Keratinocyte (primary cell): ENCODE data around the gene PADI4. TPM values are rescaled to one million over a fixed set of nuclear protein-coding genes. Genes with fewer than 3 reads are reported as not detected.

Source experiments
- DNase-seq: peaks from one replicate; pipeline ENCODE4 v3.0.0-alpha.2; 2011; ENCODE audit warnings: low read depth, missing footprints, low spot score
- FAIRE-seq: peaks from 2 replicates; lab custom pipeline; 2011; peaks lifted over from hg19 to GRCh38; lab: Jason Lieb, UNC
- H2AFZ ChIP-seq: 2 replicates; pipeline ENCODE4 v1.6.0; 2012; ENCODE audit warnings: low read length, control low read depth, inconsistent platforms; ENCODE audit not compliant: control insufficient read depth
- H3K27ac ChIP-seq: 2 replicates; pipeline ENCODE4 v1.5.1; 2011; ENCODE audit warnings: low read length; ENCODE audit not compliant: control insufficient read depth, insufficient read depth
- H3K27me3 ChIP-seq: 3 replicates; pipeline ENCODE4 v1.6.0; 2011; ENCODE audit warnings: low read length; ENCODE audit not compliant: control insufficient read depth, insufficient read depth; ENCODE audit errors: extremely low read depth
- H3K36me3 ChIP-seq, 2 experiments: 2 replicates in 1 of 2; 3 replicates in 1 of 2; pipeline ENCODE4 v1.5.1; 2011; ENCODE audit warnings: low read length in 2 of 2, mild to moderate bottlenecking in 1 of 2; ENCODE audit not compliant: control insufficient read depth in 2 of 2, insufficient read depth in 2 of 2; ENCODE audit errors: extremely low read depth in 1 of 2
- H3K4me1 ChIP-seq: 3 replicates; pipeline ENCODE4 v1.5.1; 2011; ENCODE audit warnings: low read length; ENCODE audit not compliant: control insufficient read depth, insufficient read depth; ENCODE audit errors: extremely low read depth
- H3K4me2 ChIP-seq: 3 replicates; pipeline ENCODE4 v1.6.0; 2011; ENCODE audit warnings: low read depth, low read length; ENCODE audit not compliant: control insufficient read depth, insufficient read depth; ENCODE audit errors: extremely low read depth
- H3K4me3 ChIP-seq, 3 experiments: fragments of 200-600 bp in 1 of 3; sonication (generic) in 1 of 3; 2 replicates in 2 of 3; 3 replicates in 1 of 3; pipeline ENCODE4 v1.5.1; 2011 to 2016; ENCODE audit warnings: low read length in 3 of 3, mild to moderate bottlenecking in 3 of 3, control low read depth in 2 of 3, inconsistent platforms in 1 of 3, low read depth in 1 of 3, mixed read lengths in 1 of 3, mixed run types in 1 of 3, moderate library complexity in 1 of 3; ENCODE audit not compliant: control insufficient read depth in 2 of 3, insufficient read depth in 2 of 3; ENCODE audit errors: extremely low read depth in 1 of 3
- H3K79me2 ChIP-seq: 2 replicates; pipeline ENCODE4 v1.6.0; 2012; ENCODE audit warnings: low read length; ENCODE audit not compliant: control insufficient read depth, insufficient read depth
- H3K9ac ChIP-seq: 3 replicates; pipeline ENCODE4 v1.6.0; 2011; ENCODE audit warnings: low read length; ENCODE audit not compliant: control insufficient read depth, insufficient read depth; ENCODE audit errors: extremely low read depth
- H3K9me1 ChIP-seq: 3 replicates; pipeline ENCODE4 v1.6.0; 2011; ENCODE audit warnings: low read length; ENCODE audit not compliant: control insufficient read depth, insufficient read depth; ENCODE audit errors: extremely low read depth
- H3K9me3 ChIP-seq: 2 replicates; pipeline ENCODE4 v1.5.1; 2012; ENCODE audit warnings: low read depth, low read length; ENCODE audit not compliant: control insufficient read depth
- H4K20me1 ChIP-seq: 3 replicates; pipeline ENCODE4 v1.6.0; 2011; ENCODE audit warnings: low read length; ENCODE audit not compliant: control insufficient read depth, insufficient read depth; ENCODE audit errors: extremely low read depth
- EZH2 ChIP-seq: IDR thresholded peaks from one replicate; pipeline ENCODE4 v1.6.1; 2012; ENCODE audit warnings: inconsistent platforms, mild to moderate bottlenecking, low read length, moderate library complexity
- dilution Hi-C: fragments of 300-500 bp; cut with MboI; formaldehyde crosslinking; loops from one replicate; pipeline ENCODE4 v1.7.0; 2020; ENCODE audit warnings: low sequenced_read_pairs; ENCODE audit not compliant: extremely low pct_ligation_motif_present
- polyA plus RNA-seq, 5 experiments: library from polyadenylated mRNA; depleted of rRNA in 3 of 5; stranded (reverse) in 3 of 5; stranded (forward) in 1 of 5; unstranded in 1 of 5; fragments of >200 nt; gene quantifications; 1 replicate in 1 of 5; 2 replicates in 3 of 5; 3 replicates in 1 of 5; pipeline versions ENCODE4 v1.2.1 to v1.2.3, GENCODE V29; 2011 to 2012; ENCODE audit warnings: missing spikeins in 2 of 5, low read depth in 1 of 5, low replicate concordance in 1 of 5
- TF ChIP-seq, protein P1 (sequence below), 3 experiments: IDR thresholded peaks in 1 of 3; conservative IDR thresholded peaks in 1 of 3; optimal IDR thresholded peaks in 1 of 3; 2 replicates in 2 of 3; 3 replicates in 1 of 3; pipeline versions ENCODE3 to v1.5.1; 2011; ENCODE audit warnings: low read length in 3 of 3, mild to moderate bottlenecking in 3 of 3, moderate library complexity in 2 of 3, control low read depth in 1 of 3, inconsistent platforms in 1 of 3; ENCODE audit not compliant: insufficient read depth in 2 of 3; ENCODE audit errors: extremely low read depth in 1 of 3

Gene PADI4
- polyA plus RNA-seq, 1 donor (not counting 4 experiments of a cell fraction or from before 2014, with no cell fraction given): 0.03 TPM

- dilution Hi-C loops: loop anchor here (10.0 kb wide), 1 partner anchor 71 kb away; no protein-coding TSS in a partner anchor
- TF ChIP-seq, protein P1, sequence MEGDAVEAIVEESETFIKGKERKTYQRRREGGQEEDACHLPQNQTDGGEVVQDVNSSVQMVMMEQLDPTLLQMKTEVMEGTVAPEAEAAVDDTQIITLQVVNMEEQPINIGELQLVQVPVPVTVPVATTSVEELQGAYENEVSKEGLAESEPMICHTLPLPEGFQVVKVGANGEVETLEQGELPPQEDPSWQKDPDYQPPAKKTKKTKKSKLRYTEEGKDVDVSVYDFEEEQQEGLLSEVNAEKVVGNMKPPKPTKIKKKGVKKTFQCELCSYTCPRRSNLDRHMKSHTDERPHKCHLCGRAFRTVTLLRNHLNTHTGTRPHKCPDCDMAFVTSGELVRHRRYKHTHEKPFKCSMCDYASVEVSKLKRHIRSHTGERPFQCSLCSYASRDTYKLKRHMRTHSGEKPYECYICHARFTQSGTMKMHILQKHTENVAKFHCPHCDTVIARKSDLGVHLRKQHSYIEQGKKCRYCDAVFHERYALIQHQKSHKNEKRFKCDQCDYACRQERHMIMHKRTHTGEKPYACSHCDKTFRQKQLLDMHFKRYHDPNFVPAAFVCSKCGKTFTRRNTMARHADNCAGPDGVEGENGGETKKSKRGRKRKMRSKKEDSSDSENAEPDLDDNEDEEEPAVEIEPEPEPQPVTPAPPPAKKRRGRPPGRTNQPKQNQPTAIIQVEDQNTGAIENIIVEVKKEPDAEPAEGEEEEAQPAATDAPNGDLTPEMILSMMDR (optimal IDR thresholded peaks at IDR 0.05 in 1 of 3, IDR thresholded peaks at IDR 0.05 in 1 of 3, conservative IDR thresholded peaks at IDR 0.05 in 1 of 3; ENCODE audit: extremely low read depth in 1 of 3, insufficient read depth in 2 of 3, low read length in 3 of 3): no peak
- no peak for TF ChIP-seq EZH2
- Histone ChIP-seq H3K27ac (no peak overlapping the region), H2AFZ (no peak overlapping the region), H4K20me1 (no peaks in the 10 kb centered on the region), H3K79me2 (no peaks in the 10 kb centered on the region), H3K27me3 (no peaks in the 10 kb centered on the region), H3K36me3 (no peaks in the 10 kb centered on the region), H3K4me2 (no peak overlapping the region), H3K4me3 (no peak overlapping the region), H3K9me3 (no peaks in the 10 kb centered on the region), H3K9ac (no peak overlapping the region), H3K4me1 (peaks cover 3% of the 10 kb centered on the region), H3K9me1 (no peaks in the 10 kb centered on the region)
- FAIRE-seq: no peak
- DNase-seq: no peak
Measured at GRCh38 chr1:17355898-17356297, 47.9 kb downstream of the PADI4 start.

DNA sequence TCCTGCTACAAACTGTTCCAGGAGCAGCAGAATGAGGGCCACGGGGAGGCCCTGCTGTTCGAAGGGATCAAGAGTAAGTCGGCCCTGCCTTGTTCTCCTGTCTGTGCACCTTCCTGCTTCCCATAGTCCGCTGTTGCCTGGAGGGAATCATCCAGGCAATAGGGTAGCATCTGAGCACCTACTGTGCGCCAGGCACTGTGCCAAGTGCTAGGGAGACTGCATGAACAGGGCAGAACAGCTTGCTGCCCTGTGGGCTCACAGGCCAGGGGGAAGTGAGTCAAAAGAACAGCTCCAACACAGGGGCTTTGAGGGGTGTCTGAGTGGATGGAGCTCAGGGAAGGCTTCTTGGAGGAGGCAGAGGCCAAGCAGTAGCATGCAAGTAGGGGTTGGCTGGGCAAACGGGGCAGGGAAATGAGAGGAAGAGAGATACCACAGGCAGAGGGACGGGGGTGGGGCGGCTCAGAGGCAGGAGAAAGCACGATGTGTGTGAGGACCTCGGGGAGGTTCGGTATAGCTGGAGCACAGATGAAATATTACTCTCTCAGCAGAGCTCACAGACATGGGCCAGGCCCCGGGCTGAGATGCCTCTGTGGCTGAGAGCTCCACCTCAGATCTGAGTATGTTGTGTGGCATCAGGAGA, 48.5 kb downstream of the PADI4 start:
- no peaks in the 10 kb centered on the region for H4K20me1 ChIP-seq
- H3K36me3 ChIP-seq: no peaks in the 10 kb centered on the region
- no peaks in the 10 kb centered on the region for H3K79me2 ChIP-seq
- H2AFZ ChIP-seq: no peak overlapping the region
- no peak overlapping the region for H3K4me3 ChIP-seq
- DNase-seq (no peak), FAIRE-seq (no peak)
- H3K9me1 ChIP-seq: no peaks in the 10 kb centered on the region
- dilution Hi-C loops: loop anchor here (10.0 kb wide), 1 partner anchor 72 kb away; no protein-coding TSS in a partner anchor
- H3K9me3 ChIP-seq: no peaks in the 10 kb centered on the region
- no peak overlapping the region for H3K4me2 ChIP-seq
- no peaks in the 10 kb centered on the region for H3K27me3 ChIP-seq
- peaks cover 3% of the 10 kb centered on the region for H3K4me1 ChIP-seq
- no peak for TF ChIP-seq EZH2
- TF ChIP-seq, protein P1 (optimal IDR thresholded peaks at IDR 0.05 in 1 of 3, IDR thresholded peaks at IDR 0.05 in 1 of 3, conservative IDR thresholded peaks at IDR 0.05 in 1 of 3; ENCODE audit: extremely low read depth in 1 of 3, insufficient read depth in 2 of 3, low read length in 3 of 3): no peak
- H3K9ac ChIP-seq: no peak overlapping the region
- no peak overlapping the region for H3K27ac ChIP-seq
